HCEC 1CT (cell line): ENCODE results near the gene FARP2.
"Not testable (repeated sequence)": the region's sequence is repeated elsewhere in the genome, so short reads cannot be mapped to it uniquely, and the experiment has no call there.

ENCODE experiments used
- DNase-seq: peaks from one replicate; pipeline ENCODE4 v3.0.0-alpha.2; 2017

Gene FARP2

GRCh38 chr2:241372361-241372992 lies 16.4 kb downstream of the FARP2 start:
- DNase-seq, result no peak

GRCh38 chr2:241373446-241373845 lies 17.4 kb downstream of the FARP2 start:
- no peak for DNase-seq

- DNase-seq, result not testable (repeated sequence)
Observed at GRCh38 chr2:241373906-241374305, 17.8 kb downstream of the FARP2 start.

GRCh38 chr2:241375300-241375699 lies 19.2 kb downstream of the FARP2 start:
- DNase-seq, result no peak

- no peak for DNase-seq
Observed at GRCh38 chr2:241376808-241377207, 20.7 kb downstream of the FARP2 start.

- DNase-seq, result no peak
Observed at GRCh38 chr2:241378816-241379215, 22.7 kb downstream of the FARP2 start.

GRCh38 chr2:241379481-241380480 lies 23.7 kb downstream of the FARP2 start:
- DNase-seq, result peak; percentile 14

- DNase-seq, result no peak
Observed at GRCh38 chr2:241381872-241382271, 25.8 kb downstream of the FARP2 start.

GRCh38 chr2:241385450-241385849 lies 29.4 kb downstream of the FARP2 start:
- DNase-seq, result not testable (repeated sequence)

- no peak for DNase-seq
Observed at GRCh38 chr2:241386519-241386918, 30.4 kb downstream of the FARP2 start.

- DNase-seq, result no peak
Observed at GRCh38 chr2:241389697-241390096, 33.6 kb downstream of the FARP2 start.

GRCh38 chr2:241390301-241391206 lies 34.5 kb downstream of the FARP2 start:
- DNase-seq, result no peak

- peak; percentile 23 for DNase-seq
Observed at GRCh38 chr2:241391892-241392665, 36.0 kb downstream of the FARP2 start.

- DNase-seq, result not testable (repeated sequence)
Observed at GRCh38 chr2:241392753-241393152, 36.7 kb downstream of the FARP2 start.

- DNase-seq, result no peak
Observed at GRCh38 chr2:241393524-241394196, 37.6 kb downstream of the FARP2 start.

GRCh38 chr2:241396809-241397208 lies 40.7 kb downstream of the FARP2 start:
- not testable (repeated sequence) for DNase-seq

- DNase-seq, result no peak
Observed at GRCh38 chr2:241399941-241400922, 44.1 kb downstream of the FARP2 start.

GRCh38 chr2:241408849-241409248 lies 52.8 kb downstream of the FARP2 start:
- no peak for DNase-seq

- DNase-seq, result no peak
Observed at GRCh38 chr2:241410739-241411176, 54.7 kb downstream of the FARP2 start.

- peak; percentile 79 for DNase-seq
Observed at GRCh38 chr2:241412144-241412543, 56.1 kb downstream of the FARP2 start.
